Subcutaneous adipose tissue (tissue), 4 donors: ENCODE results near the gene C2orf68. TPM values are rescaled to one million over a fixed set of nuclear protein-coding genes. Genes with fewer than 3 reads are reported as not detected.

ENCODE experiments used
- CTCF ChIP-seq: fragments of 450-650 bp; IDR thresholded peaks from one replicate; pipeline ENCODE4 v1.5.1; 2016; ENCODE audit warnings: low read depth, mild to moderate bottlenecking, control low read depth, antibody characterized with exemption, moderate library complexity
- total RNA-seq, 4 donors: library from RNA; depleted of rRNA; stranded (reverse); fragments of >200 nt; gene quantifications; one replicate each; pipeline ENCODE4 v1.1.0, GENCODE V29; 2016

Gene C2orf68
- total RNA-seq, 4 donors from 2014 or later, result 10.1 to 16.7 (median 15.7) TPM

DNA sequence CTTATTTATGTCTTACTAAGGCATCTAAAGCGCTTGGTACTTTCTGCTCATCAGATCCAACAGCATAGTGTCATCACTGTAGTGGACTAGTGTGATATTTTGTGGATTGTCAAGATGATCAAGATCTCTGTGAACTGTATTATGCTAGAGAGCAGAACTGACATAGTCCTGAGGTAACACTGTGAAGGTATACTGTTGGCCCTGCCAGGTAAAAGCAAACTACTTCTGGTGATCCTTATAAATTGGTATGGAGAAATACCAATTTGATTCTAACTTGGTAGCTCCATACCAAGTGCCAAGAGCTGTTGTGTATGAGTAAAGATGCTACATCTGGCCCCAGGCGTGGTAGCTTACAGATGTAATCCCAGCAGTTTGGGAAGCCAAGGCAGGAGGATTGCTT is 40.2 kb upstream of the C2orf68 start:
- TF ChIP-seq CTCF, result no peak

GRCh38 chr2:85651097-85651496 is 39.2 kb upstream of the C2orf68 start:
- no peak for TF ChIP-seq CTCF

- no peak for TF ChIP-seq CTCF
These were observed 38.6 kb upstream of the C2orf68 start for GRCh38 chr2:85650456-85650855.

DNA sequence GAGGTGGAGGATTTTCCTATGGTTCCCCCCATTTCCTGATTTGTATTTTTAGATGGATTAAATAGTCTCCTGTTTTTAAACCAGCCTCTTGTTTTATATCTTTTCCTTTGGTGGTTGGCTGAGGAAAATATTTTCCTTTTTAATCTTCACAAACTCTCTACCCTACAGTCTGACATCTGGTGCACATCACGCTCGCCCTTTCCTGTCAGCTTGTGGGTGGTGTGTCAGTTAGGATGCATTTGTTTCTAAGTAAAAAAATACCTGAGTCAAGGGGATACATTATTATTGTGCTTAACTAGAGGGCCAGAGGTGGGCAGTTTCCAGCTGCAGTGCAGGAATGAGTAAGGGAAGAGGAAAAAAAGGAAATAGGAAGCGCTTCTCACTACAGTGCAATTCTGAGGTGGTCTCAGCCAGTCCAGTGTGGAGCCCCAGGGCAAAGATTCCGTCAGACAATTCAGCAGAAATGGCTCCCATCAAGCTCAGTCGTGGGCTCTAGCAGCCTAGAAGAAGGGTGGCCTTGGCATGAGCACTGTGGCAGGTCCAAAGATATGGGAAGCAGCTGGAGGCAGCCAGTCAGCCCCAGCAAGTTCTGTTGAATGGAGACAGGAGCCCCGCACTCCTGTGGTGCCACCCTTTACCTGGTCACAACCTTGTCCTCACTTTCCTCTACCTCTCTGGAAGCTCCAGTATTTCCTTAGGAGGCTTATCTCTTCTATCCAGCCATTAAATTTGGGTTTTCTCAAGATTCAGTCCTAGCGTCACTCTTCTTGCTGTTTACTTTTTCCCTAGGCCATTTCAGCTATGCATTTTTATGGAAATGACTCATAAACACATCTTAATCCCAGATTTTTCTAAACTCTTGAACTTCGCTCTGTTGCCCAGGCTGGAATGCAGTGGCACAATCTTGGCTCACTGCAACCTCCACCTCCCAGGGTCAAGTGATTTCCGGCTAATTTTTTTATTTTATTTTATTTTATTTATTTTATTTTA is 37.6 kb upstream of the C2orf68 start:
- TF ChIP-seq CTCF, result no peak

DNA sequence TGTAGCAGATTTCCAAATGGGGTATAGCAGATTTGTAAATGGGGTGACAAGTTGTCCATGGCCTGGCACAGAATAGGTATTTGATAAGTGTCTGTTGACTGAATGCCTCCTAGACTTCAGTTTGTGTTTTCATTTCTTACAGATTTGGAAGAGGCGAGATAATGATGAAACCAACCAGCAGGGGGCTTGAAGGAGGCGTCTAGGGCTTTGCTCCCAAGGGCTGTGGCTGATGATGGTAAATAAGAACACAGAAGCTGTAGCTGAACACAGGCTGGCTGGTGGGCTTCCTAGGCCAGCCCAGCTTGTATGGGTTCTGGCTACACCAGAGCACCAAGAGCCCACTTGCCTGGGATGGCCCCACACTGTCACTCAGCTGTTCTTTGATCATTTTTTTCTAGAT is 36.8 kb upstream of the C2orf68 start:
- no peak for TF ChIP-seq CTCF

GRCh38 chr2:85647823-85648526 is 36.1 kb upstream of the C2orf68 start:
- TF ChIP-seq CTCF, result no peak

GRCh38 chr2:85646166-85646565 is 34.3 kb upstream of the C2orf68 start:
- no peak for TF ChIP-seq CTCF
